GM23248 (cell line): ENCODE data around the gene SFMBT2. TPM values are rescaled to one million over a fixed set of nuclear protein-coding genes. Genes with fewer than 3 reads are reported as not detected.

Experiments
- DNase-seq: peaks from one replicate; pipeline ENCODE4 v3.0.0-alpha.2; 2015
- H2AFZ ChIP-seq: fragments of 200-600 bp; sonication (generic); 2 replicates; pipeline ENCODE4 v1.6.1; 2016; ENCODE audit warnings: antibody characterized with exemption
- H3F3A ChIP-seq: fragments of 200-600 bp; sonication (generic); 2 replicates; pipeline ENCODE4 v1.6.1; 2016; ENCODE audit warnings: mild to moderate bottlenecking, antibody characterized with exemption, mixed run types; ENCODE audit not compliant: insufficient read depth
- H3K27ac ChIP-seq: fragments of 200-600 bp; sonication (generic); 2 replicates; pipeline ENCODE4 v1.5.1; 2016; ENCODE audit warnings: mild to moderate bottlenecking
- H3K27me3 ChIP-seq: fragments of 200-600 bp; sonication (generic); replicated peaks from 2 replicates; pipeline ENCODE4 v1.6.1; 2016; ENCODE audit warnings: mild to moderate bottlenecking; ENCODE audit not compliant: insufficient read depth
- H3K36me3 ChIP-seq: fragments of 200-600 bp; sonication (generic); 2 replicates; pipeline ENCODE4 v1.6.1; 2016; ENCODE audit warnings: low read depth, mild to moderate bottlenecking
- H3K4me1 ChIP-seq: fragments of 200-600 bp; sonication (generic); 2 replicates; pipeline ENCODE4 v1.6.1; 2016; ENCODE audit warnings: mild to moderate bottlenecking; ENCODE audit not compliant: insufficient read depth
- H3K4me2 ChIP-seq: fragments of 200-600 bp; sonication (generic); one replicate; pipeline ENCODE4 v1.6.1; 2016; ENCODE audit warnings: mild to moderate bottlenecking; ENCODE audit not compliant: unreplicated experiment
- H3K4me3 ChIP-seq: fragments of 200-600 bp; sonication (generic); 2 replicates; pipeline ENCODE4 v1.5.1; 2016; ENCODE audit warnings: mild to moderate bottlenecking
- H3K79me2 ChIP-seq: fragments of 200-600 bp; sonication (generic); 2 replicates; pipeline ENCODE4 v1.6.1; 2016; ENCODE audit warnings: mild to moderate bottlenecking; ENCODE audit not compliant: insufficient read depth
- H3K9ac ChIP-seq: fragments of 200-600 bp; sonication (generic); 2 replicates; pipeline ENCODE4 v1.6.1; 2016; ENCODE audit warnings: mild to moderate bottlenecking
- H3K9me2 ChIP-seq: fragments of 200-600 bp; sonication (generic); 2 replicates; pipeline ENCODE4 v1.6.1; 2016; ENCODE audit warnings: mixed run types, mild to moderate bottlenecking, moderate library complexity; ENCODE audit not compliant: insufficient read depth
- H3K9me3 ChIP-seq: fragments of 200-600 bp; sonication (generic); one replicate; pipeline ENCODE4 v1.6.1; 2017; ENCODE audit warnings: low read depth
- H4K20me1 ChIP-seq: fragments of 200-600 bp; sonication (generic); 2 replicates; pipeline ENCODE4 v1.6.0; 2016; ENCODE audit not compliant: insufficient read depth
- EZH2 ChIP-seq: fragments of 200-600 bp; sonication (generic); IDR thresholded peaks from 2 replicates; pipeline ENCODE4 v1.6.1; 2018; ENCODE audit warnings: antibody characterized with exemption, mild to moderate bottlenecking; ENCODE audit not compliant: insufficient read depth, poor library complexity, severe bottlenecking
- EZH2phosphoT487 ChIP-seq: fragments of 200-600 bp; sonication (generic); IDR thresholded peaks from 2 replicates; pipeline ENCODE4 v1.6.1; 2018; ENCODE audit warnings: antibody characterized with exemption, moderate library complexity, mild to moderate bottlenecking, low read depth; ENCODE audit not compliant: insufficient read depth
- WGBS, 2 experiments: methylation state at CpG; one replicate each; pipeline ENCODE4 v1.1.6; 2015 to 2017; ENCODE audit warnings: low lambda C conversion rate in 2 of 2, low coverage in 1 of 2; ENCODE audit errors: missing lambda C conversion rate in 2 of 2; 5-methylcytosine and 5-hydroxymethylcytosine counted together
- in situ Hi-C: fragments of 300-500 bp; cut with MboI; formaldehyde crosslinking; loops from 2 replicates; pipeline ENCODE4 v1.15.0; 2020
- polyA plus RNA-seq: library from polyadenylated mRNA; unstranded; fragments of >200 nt; fragmentation: Nextera tagmentation; extraction: Ambion mirVana; gene quantifications from 2 replicates; pipeline ENCODE4 v1.2.1, GENCODE V29; 2016
- total RNA-seq: library from RNA; depleted of rRNA; stranded (reverse); fragments of >200 nt; shearing (Covaris generic); gene quantifications from 2 replicates; pipeline ENCODE4 v1.2.3, GENCODE V29; 2014

Gene SFMBT2
- total and polyA plus RNA-seq, 2 experiments from 2014 or later = 0.22 TPM; not detected in 1

DNA sequence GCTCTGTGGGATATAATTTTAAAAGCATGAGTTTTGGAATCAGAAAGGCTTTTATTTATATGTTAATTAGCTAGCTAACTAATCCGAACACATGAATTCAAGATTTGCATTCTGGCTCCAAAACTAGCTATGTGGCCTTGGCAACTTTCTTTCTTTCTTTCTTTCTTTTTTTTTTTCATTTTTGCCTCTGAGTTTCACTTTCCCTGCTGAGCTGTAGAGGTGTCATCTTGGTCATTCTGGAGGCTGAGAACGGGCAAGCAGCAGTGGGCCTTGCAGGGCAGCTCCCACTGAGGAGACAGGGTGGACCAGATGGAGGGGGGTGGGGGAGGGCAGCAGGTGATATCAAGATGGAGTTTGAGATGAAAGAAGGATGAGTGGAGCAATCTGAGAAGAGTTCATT is 24.8 kb upstream of the SFMBT2 start:
- Histone ChIP-seq H3K4me1 (no peaks in the 10 kb centered on the region), H3F3A (no peaks in the 10 kb centered on the region), H3K4me2 (no peak overlapping the region), H3K27ac (no peak overlapping the region), H3K79me2 (no peaks in the 10 kb centered on the region), H3K9ac (no peak overlapping the region), H4K20me1 (no peaks in the 10 kb centered on the region), H3K36me3 (no peaks in the 10 kb centered on the region), H3K9me3 (no peaks in the 10 kb centered on the region), H3K27me3 (peaks cover 19% of the 10 kb centered on the region), H2AFZ (no peak overlapping the region), H3K4me3 (no peak overlapping the region), H3K9me2 (no peaks in the 10 kb centered on the region)
- 14 to 17% methylated on average over 2 of the region's 2 CpGs for WGBS, 2 experiments
- TF ChIP-seq EZH2phosphoT487 (no peak), EZH2 (no peak)
- no peak for DNase-seq
- in situ Hi-C loops = no loop called here

DNA sequence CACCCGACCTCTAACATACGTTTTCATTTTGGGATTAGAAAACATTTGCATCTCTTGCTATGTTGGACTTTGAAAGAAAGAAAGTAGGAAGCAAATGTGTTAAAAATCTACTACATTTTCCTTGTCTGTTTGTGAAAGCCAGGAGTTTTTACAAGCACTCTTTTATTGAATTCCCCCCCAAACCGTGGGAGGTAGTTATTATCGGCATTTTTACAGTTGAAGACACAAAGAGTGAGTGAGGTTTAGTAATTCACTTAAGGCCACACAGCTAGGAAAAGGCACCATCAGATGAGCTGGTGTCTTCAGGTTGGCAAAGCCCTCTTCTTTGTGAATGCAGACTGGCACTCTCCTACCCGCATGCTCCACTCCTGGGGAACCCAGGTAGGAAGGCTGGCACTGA is 23.5 kb upstream of the SFMBT2 start:
- no peak overlapping the region for H3K4me2 ChIP-seq
- WGBS, 2 experiments = 59 to 64% methylated on average over 5 of the region's 5 CpGs
- H2AFZ ChIP-seq = no peak overlapping the region
- H3K27me3 ChIP-seq = peaks cover 19% of the 10 kb centered on the region
- in situ Hi-C loops = no loop called here
- H3F3A ChIP-seq = no peaks in the 10 kb centered on the region
- TF ChIP-seq EZH2 (no peak), EZH2phosphoT487 (no peak)
- H4K20me1 ChIP-seq = no peaks in the 10 kb centered on the region
- no peak overlapping the region for H3K4me3 ChIP-seq
- no peaks in the 10 kb centered on the region for H3K9me3 ChIP-seq
- H3K79me2 ChIP-seq = no peaks in the 10 kb centered on the region
- H3K9me2 ChIP-seq = no peaks in the 10 kb centered on the region
- H3K27ac ChIP-seq = no peak overlapping the region
- no peak overlapping the region for H3K9ac ChIP-seq
- DNase-seq = no peak
- no peaks in the 10 kb centered on the region for H3K36me3 ChIP-seq
- no peaks in the 10 kb centered on the region for H3K4me1 ChIP-seq

- no peaks in the 10 kb centered on the region for H3K9me3 ChIP-seq
- no peak overlapping the region for H3K4me3 ChIP-seq
- TF ChIP-seq EZH2phosphoT487 (no peak), EZH2 (no peak)
- H3K9me2 ChIP-seq = no peaks in the 10 kb centered on the region
- H3K27ac ChIP-seq = no peak overlapping the region
- H4K20me1 ChIP-seq = no peaks in the 10 kb centered on the region
- peaks cover 19% of the 10 kb centered on the region for H3K27me3 ChIP-seq
- no peak for DNase-seq
- 24 to 41% methylated on average over 5 to 8 of the region's 8 CpGs for WGBS, 2 experiments
- H3K4me2 ChIP-seq = no peak overlapping the region
- no peaks in the 10 kb centered on the region for H3F3A ChIP-seq
- H3K79me2 ChIP-seq = no peaks in the 10 kb centered on the region
- H3K9ac ChIP-seq = no peak overlapping the region
- no peaks in the 10 kb centered on the region for H3K36me3 ChIP-seq
- H3K4me1 ChIP-seq = no peaks in the 10 kb centered on the region
- H2AFZ ChIP-seq = no peak overlapping the region
- in situ Hi-C loops = no loop called here
Observed at GRCh38 chr10:7433861-7434260, 23.0 kb upstream of the SFMBT2 start.

DNA sequence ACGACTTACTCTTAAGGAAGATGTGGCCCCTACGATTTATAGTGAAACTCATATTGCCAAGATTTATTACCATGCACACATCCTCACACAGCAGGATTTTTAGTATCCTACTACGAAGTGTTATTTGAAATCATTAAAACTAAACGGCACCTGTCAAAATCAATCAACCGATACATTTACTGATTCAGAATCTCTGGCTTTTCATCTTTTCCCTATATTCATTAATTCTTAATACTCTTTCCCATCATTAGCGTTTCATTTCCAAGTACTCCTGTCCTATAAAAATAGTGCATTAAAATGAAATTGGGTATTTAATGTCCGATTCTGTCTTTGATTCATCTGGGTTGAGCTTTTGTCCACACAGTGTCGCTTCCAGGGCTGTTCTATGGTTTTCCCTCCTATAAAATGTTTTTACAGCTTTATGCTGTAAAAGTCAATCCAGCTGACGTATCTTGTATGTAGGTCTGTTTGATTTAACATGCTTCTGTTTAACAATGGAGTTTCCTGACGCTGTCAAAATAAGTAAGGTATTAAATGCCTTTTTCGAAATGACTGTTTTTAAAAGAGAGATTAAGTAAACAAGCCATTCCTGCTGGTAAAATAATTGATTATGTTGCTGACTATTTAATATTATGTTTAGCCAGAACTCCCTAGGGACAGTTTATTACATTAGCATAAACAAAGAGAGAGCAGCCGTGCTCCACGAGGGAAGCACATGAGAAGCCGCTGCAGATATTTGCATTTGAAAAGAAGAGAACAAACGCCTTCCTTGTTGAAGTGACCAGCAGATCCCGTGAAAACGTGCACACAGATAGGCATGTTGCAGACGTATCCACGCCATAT is 22.3 kb upstream of the SFMBT2 start:
- in situ Hi-C loops = no loop called here
- H3K9me3 ChIP-seq = no peaks in the 10 kb centered on the region
- H4K20me1 ChIP-seq = no peaks in the 10 kb centered on the region
- no peak overlapping the region for H3K9ac ChIP-seq
- H3K79me2 ChIP-seq = no peaks in the 10 kb centered on the region
- H3F3A ChIP-seq = no peaks in the 10 kb centered on the region
- H3K4me1 ChIP-seq = no peaks in the 10 kb centered on the region
- no peaks in the 10 kb centered on the region for H3K36me3 ChIP-seq
- H2AFZ ChIP-seq = no peak overlapping the region
- no peak for DNase-seq
- no peaks in the 10 kb centered on the region for H3K9me2 ChIP-seq
- H3K27ac ChIP-seq = no peak overlapping the region
- no peak overlapping the region for H3K4me2 ChIP-seq
- peaks cover 19% of the 10 kb centered on the region for H3K27me3 ChIP-seq
- 10 to 11% methylated on average over 19 of the region's 19 CpGs for WGBS, 2 experiments
- H3K4me3 ChIP-seq = no peak overlapping the region
- no peak for TF ChIP-seq EZH2phosphoT487
- no peak for TF ChIP-seq EZH2
